NCI-H460 (cell line): ENCODE results near the gene IRF5. TPM values are rescaled to one million over a fixed set of nuclear protein-coding genes. Genes with fewer than 3 reads are reported as not detected.

Source experiments
- DNase-seq: peaks from one replicate; pipeline ENCODE4 v3.0.0-alpha.2; 2016; ENCODE audit warnings: low read depth; ENCODE audit errors: extremely low read depth
- total RNA-seq: library from RNA; depleted of rRNA; stranded (reverse); fragments of >200 nt; shearing (Covaris generic); gene quantifications from 2 replicates; pipeline ENCODE4 v1.2.3, GENCODE V29; 2014

The IRF5 gene
- total RNA-seq, 1 experiment from 2014 or later: 6.5 TPM

DNA sequence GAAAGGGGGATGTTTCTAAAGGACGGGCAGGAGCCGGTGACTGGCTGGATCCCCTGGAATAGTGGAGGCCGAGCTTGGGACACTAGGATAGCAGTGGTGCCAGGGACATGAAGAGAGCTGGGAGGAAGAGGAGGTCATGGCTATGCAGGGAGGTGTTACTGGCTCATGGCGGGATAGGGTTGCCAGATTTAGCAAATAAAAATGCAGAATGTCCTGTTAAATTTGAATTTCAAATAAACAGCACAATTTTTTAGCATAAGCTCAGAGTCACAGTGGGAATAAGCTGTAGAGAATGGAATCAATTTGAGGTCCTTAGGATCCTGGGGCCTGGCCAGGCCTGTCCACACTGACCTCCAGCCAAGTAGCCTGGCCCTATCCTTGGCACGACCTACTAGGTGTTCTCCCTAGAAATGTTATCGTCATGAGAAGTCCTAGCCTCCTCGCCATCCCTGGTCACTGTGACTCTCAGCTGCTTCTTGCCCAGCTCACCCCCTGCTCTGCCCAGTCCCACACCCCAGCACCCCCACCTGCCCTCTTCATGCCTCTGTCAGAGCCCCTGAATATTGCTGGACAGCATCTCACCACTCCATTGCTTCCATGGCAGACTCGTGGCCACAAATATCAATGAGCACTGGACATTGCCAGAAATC is 19.6 kb upstream of the IRF5 start:
- no peak for DNase-seq

DNA sequence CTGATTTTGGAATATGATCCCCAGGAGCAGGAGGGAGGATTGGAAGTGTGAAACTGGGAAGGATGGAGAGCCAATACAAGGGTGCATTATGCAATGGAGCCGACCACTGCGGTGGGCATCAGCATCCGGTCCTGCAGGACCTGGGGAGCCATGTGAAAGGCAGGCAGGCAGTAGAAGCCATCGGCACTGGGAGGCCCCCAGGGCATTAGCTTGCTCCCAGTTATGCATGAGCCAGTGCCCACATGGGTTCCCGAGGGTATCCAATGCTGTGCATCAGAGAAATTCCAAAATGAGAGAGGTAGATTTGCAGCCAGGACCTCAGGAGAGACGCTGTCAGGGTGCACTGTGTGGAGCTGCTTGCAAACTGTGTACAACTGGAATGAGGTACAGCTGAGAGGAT is 18.5 kb upstream of the IRF5 start:
- no peak for DNase-seq

DNA sequence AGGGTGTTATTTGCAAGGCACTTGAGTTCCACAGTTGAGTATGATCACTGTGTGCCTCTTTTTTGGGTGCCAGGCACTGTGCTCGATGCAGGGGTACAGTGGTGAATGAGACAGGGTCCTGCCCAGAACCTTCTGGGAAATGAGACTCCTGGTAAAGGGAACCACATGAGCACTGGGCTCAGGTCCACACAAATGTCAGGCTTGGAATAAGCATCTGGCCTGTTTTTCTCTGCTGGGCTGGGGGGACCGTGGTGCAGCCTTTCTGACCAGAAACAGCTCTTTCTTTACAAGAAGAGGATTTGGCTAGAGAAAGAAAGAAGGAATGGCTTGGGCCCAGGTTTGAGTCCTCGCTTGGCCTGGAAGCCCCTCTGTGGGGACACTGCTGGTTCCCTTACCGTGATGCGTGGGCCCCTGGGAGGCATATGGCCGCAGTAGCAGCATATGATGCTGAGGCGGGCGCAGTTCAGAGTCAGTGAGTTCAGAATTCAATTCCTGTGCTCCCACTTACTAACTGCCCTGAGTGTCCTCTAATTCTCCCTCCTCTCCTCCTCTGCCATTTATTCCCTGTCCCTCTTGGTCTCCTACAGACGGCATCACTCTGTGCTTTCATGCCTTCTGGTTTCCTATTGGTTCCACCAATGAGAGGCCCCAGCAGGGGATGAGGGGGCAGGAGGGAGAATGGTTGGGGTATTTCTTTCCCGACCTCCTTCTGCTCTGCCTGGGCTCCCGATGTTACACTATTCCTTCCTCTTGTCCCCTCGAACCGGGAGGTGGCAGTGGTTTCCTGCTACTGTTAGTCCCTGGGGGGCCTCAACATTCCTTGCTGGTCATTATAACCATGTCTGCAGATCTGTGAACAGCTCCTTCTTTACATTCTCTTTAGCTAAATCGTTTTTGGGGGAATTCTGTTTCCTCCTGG is 17.6 kb upstream of the IRF5 start:
- no peak for DNase-seq

DNA sequence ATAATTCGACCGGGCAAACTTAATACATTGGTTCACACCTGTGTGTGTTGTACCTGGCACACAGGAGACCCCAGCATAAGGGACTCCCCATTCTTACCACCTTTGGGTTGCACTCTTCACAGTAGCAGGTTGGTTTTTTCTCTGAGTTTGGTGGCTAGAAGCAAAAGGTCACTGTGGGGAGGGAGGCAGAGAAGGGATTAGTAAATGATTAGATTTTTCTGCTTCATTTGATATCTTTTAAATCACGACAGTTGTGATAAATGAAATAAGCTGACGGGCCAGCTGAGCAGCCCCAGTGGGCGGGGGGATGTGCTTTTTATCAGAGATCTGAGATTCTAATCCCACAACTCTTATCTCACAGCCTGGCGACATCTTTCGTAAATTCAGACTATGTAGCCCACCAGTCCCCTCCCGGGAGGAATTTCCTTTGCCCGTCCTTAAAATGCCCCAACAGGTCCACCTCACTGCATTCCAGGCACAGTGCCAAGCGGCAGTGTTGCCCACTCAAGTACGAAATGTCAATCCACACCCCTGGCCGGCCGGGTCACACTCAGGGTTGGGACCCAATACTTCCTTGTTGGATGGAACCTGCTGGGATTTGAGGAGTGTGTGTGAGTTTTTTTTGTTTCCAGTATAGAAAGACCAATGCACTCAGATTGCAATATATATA is 16.7 kb upstream of the IRF5 start:
- DNase-seq: no peak

DNA sequence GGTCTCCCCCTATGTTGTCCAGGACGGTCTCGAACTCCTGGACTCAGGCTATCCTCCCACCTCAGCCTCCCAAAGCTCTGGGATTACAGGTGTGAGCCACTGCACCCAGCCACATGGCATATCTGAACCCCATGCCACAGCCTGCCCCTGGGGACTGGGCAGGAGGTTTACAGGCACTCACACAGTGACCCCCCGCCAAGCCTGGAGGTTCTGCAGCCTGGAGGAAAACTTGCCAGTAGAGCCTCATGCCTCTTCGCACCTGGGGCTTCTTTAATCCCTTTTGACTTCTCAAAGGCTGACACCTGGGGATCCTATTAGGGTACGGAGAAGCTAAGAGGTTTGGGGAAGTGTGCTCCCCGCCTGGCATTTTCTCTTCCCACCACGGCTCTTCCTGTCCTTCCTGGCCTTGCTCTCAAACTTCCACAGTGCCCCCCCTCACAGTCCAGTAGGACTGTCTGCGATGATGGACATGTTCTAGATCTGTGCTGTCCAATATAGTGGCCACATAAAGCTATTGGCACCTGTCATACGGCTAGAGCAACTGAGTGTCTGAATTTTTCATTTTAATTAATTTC is 15.8 kb upstream of the IRF5 start:
- DNase-seq: no peak

DNA sequence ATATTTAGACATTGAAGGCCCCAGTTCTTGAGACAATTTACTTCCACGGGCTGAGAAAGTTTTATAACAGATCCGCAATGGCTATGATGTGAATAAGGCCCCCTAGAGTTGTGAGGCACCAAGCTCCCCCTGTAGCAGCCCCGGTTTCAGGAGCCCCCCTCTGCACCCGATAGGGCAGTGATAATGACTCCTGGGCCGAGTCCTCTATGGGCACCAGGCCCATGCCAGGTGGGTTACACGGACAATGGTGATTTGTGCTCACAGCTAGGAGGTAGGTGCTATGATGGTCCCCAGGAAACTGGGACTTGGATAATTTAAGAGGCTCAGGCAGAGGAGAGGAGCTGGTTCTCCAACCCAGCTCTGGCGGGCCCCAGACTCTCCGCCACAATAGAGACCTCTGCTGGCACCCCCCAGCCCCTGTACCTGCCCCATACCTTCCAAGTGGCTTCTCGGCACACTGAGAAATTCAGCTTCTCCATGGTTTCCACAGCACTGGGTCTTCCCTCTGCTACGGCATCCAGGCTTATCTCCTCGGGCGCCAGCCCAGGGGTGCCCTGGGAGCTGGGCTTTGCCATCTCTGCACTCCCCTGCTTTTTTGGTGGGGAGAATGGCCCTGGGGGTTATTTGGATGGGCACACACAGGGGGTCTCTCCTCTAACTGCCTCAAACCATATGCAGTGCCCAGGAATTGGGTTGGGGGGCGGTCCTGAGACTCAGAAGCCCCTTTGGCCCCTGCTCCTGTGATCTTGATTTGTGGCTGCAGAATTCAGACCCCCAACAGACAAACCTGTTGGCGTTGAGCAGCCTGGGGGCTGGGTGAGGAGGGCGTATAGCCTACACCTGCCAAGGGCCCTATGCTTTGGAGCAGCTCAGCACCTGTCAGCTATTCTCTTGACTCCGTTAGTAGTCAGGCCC is 15.0 kb upstream of the IRF5 start:
- no peak for DNase-seq

DNA sequence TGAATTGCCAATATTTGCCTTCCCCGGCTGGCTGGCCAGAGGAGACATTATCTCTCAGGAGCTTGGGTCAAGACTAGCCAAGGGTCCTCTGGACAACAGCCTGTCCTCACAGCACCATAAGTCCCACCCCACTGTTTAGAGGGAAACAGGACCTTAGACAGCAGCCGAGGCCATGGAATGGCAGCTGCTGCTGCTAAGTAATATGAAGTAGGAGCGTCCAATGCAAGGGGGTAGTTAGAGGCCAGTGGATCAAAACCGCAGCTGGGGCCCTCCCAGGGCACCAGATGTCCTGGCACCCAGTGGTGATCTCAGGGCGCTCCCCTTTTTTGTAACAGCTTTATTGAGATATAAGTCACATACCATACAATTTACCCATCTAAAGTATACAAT is 14.3 kb upstream of the IRF5 start:
- no peak for DNase-seq

DNA sequence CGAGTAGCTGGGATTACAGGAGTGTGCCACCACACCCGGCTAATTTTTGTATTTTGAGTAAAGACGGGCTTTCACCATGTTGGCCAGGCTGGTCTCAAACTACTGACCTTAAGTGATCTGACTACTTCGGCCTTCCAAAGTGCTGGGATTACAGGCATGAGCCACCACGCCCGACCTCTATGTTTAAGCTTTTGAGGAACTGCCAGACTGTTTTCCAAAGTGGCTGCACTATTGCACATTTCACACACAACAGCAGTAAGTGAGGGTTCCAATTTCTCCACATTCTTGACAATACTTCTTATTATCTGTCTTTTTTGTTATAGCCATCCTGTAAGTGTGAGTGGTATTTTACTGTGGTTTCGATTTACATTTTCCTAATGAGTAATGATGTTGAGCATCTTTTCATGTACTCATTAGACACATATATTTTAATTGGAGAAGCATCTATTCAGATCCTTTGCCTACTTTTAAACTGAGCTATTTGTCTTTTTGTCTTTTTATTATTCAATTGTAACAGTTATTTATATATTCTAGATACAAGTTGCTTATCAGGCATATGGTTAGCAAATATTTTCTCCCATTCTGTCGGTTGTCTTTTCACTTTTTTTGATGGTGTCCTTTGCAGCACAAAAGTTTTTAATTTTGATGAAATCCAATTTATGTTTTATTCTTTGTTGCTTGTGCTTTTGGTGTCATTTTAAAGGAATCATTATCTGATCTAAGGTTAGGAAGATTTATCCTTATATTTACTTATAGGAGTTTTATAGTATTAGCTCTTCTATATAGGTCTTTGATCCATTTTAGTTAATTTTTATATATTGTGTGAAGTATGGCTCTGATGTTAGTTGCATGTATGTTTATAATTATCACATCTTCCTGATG is 12.8 kb upstream of the IRF5 start:
- DNase-seq: no peak

DNA sequence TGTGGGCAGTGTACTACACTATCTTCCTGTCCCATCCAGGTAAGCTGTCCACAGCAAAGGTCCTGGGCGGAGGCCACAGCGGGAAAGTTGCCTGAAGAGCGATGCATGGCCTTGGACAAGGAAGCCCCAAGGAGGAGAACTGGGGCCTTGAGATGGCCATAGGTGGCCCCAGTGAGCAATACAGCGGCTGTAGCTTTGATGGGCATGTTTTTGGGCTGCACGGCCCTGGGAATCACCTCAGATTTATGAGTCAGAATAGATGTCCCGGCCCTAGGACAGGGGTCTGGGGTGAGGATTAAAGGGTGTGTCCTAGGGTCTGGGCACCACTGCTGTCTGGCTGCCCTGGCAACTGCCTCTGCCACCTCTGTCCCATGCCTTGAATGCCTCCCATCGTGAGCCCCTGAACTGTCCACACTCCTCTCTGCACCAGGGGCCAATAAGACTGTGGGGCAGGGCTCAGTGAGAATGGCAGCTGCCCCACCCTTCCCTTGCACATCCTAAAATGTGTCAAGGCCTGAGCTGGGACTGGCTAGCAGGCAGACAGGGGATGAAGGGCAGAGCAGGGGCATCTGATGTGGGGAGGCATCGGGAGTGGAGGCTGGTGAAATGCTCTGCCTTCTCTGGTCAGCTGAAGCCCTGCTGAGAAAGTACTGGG is 9.4 kb upstream of the IRF5 start:
- no peak for DNase-seq

DNA sequence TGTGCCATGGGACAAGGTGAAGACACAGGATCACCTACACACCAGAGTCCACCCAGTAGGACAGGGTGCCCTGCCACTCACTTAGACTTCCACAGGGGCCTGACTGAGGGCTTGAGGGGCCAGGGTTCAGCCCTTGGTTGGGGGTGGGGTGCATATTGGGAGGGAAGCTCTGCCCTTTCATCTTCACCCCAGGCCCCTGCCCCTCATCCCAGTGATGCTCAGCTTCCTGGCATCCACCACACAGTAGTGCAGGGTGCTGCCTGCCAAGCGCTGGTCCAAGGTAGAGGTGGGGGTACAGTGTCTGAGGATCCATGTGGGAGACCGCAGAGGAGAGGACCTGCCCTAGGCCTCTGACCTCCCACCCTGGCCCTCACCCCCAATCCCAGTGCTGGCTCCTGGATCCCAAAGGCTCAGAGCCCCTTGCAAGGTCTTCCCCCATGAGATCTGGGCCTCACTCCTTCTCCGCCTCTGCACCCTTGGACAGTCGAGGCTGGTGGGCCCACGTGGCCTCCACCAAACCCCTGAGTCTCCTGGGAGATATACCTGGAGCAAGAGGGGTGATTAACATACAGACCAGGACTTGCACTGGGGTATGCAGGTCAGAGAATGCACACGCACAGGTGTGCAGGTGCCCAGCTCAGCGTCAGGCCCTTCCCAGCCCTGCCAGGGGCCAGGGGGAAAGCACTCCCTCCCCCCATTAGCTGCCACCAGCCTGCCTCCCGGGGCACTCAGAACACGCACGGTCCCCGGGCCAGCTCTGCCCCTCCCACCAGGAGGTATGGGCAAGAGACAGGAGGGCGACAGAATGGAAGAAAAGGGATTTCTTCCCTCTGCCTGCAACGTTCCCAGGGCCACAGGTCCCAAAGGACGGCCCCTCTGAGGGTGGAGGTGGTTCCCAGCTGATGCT is 8.6 kb upstream of the IRF5 start:
- no peak for DNase-seq

DNA sequence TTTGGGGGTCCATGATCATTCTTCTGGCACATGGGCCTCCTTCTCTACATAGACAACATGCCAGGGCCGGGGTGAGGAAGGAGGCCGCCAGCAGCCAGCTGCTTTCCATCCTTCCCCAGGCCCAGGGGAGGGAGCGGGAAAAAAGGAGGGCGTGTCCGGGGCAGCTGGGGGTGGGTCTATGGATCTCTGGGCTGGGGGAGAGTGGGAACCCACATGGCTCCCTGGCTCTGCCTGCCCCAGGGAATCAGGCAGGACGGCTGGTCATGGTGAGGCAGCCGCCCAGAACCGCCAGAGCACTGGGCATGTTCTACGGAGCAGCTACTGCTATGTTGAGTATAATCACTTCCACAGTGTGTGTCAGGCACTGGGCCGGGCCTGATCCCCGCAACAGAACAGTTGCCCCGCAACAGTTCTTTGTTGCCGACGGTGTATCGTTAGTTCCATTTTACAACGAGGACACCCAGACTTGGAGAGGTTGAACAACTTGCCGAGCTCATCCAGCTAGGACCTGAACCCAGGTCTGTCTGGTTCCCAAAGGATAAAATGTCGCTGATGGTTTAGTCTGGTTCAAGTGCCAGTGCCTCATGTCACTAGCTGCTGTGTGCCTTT is 6.4 kb upstream of the IRF5 start:
- DNase-seq: no peak

DNA sequence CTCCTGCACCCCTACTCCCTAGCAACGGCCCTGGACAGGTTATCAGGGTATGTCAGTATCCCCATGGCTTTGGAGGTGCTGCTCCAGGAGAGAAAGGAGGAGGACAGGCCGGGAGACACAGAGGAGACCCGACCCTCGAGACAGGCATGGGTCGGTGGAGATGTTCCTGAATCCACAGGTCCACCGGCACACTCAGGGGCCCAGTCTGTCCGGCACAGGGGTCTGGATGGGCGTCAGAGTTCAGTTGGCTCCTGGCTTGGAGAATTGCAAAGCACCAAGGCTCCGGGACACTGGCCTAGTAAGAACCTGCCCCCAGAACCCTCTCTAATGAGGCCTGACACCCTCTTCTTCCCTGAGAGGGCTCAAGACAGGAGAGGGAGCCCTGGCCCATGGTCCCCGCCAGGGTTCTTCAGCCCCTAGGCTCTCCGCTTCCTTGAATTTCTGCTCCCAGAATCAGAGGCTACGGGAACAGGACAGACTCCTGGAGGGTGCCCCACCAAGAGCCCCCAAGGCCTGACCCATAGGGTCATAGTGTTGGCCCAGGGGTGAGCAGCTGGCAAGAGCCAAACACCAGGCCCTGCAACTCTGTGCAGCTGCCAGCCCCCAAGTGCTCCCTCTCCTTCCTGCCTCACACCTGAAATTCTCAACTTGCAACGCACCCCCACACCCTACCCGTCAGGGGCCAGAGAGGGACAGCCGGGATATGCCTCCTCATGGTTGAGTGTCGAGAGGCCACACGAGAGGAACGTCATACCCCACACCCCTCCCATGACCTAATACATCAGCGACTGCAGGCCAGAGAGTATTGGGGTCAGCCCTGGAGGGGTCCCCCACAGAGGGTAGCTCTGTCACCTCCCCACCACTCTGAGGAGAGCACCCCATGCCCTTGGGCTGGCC is 5.5 kb upstream of the IRF5 start:
- DNase-seq: no peak

DNA sequence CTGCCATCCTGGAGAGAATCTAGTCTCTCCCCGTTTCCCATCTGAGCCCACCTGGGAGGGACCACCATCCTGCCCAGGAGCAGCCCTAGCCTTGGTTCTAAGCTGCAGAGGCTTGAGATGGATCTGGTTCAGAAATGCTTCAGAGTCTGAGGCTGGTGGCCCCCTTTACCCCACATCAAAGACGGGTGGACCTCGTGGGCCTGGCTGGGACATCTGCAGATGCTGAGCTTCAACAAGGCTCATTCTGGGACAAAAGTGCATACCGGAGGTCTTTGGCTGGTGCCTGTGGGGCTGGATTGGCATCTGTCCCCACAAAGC is 4.9 kb upstream of the IRF5 start:
- DNase-seq: no peak

DNA sequence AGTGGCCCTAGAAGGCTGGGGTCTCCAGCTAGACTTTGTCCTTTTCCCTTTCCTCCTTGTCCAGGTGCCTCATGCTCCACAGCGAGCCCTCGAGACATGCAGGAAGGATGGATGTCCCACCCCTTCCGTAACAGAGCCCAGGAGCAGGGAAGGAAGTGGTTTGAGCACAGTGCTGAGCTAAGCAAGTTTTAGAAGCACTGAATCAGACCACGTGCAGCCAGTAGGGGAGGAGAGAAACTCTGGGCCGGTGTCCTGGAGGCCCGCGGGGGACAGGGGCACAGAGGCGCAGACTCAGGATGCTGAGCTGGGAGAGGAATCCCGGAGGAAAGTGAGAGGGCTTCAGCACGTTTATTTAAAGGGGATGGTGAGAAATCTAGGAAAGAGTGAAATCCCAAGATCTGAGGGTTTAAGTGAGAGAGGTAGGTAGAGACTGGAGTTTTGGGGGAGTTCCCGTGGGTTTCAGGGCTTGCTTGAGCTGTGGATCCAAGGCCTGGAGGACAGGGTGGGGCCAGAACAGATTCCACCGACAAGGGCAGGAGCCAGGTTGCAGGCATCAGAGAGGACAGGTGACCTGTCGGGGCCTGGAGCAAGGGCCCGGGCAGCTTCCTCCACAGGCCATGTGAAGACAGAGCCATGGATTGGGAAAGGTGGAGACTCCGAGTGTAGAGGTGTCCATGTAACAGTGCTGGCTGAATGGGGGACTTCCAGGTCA is 4.4 kb upstream of the IRF5 start:
- no peak for DNase-seq

DNA sequence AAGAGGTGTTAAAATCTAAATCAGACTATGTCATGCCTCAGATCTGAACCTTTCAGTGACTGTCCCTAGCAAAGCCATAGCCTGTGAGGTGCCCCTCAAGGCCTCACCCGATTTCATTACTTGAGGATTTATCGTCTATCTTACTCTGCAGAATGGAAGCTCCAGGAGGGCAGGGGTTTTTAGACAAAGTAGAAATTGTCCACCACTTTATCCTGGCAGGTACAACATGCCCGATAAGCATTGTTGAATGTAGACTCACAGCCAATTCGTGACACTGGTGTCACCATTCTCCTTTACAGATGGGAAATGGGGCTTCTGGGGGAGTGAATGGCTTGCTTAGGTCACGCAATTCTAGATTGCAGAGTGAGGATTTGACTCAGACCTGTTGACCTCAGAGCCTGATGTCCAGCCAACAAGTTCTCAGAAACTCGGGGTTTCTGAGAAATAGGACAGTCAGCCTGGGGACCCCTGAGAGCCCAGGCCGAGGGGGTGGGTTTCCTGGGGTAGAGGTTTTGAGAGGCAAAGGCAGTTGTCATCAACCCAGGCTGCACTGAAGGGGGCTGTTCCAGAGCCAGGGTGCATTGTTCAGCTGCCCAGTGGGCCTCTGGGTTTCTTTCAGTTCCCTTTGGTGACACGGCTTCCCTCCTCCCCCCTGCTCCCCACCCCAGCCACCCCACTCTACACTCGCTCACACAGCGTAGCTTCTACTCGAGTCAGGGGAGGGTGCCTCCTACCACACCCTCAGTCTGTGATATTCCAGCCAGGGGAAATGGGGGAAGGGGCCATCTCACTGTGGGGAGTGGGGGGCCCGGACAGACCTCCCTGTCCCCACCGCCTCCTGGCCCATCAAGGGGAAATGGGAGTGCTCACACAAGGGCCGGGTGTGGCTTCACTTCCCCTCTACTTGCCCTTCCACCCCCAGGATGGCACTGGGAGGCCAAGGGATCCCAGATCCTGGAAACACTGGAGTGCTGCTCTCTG is 3.1 kb upstream of the IRF5 start:
- no peak for DNase-seq
